Stomach (tissue), 19 donors: ENCODE measurements around the gene NEBL. TPM values are rescaled to one million over a fixed set of nuclear protein-coding genes. Genes with fewer than 3 reads are reported as not detected.
"Not testable (repeated sequence)": the region's sequence is repeated elsewhere in the genome, so short reads cannot be mapped to it uniquely, and the experiment has no call there.

Source experiments
- DNase-seq, 2 donors: peaks; one replicate each; pipeline versions ENCODE4 v3.0.0 to v3.0.0-alpha.2; 2013 to 2019
- H3K27ac ChIP-seq, 5 donors: fragments of 200-600 bp in 4 of 5; sonication (generic) in 4 of 5; one replicate each; pipeline ENCODE4 v1.5.1; 2013 to 2019; ENCODE audit warnings: mild to moderate bottlenecking in 1 of 5, moderate library complexity in 1 of 5
- H3K27me3 ChIP-seq, 3 donors: fragments of 200-600 bp; sonication (generic); one replicate each; pipeline ENCODE4 v1.5.1; 2017 to 2019; ENCODE audit warnings: mixed run types in 1 of 3
- H3K36me3 ChIP-seq, 4 donors: fragments of 200-600 bp; sonication (generic); 1 replicate in 3 of 4; 2 replicates in 1 of 4; pipeline ENCODE4 v1.5.1; 2016 to 2019
- H3K4me1 ChIP-seq, 4 donors: fragments of 200-600 bp; sonication (generic); one replicate each; pipeline ENCODE4 v1.5.1; 2016 to 2019
- H3K4me3 ChIP-seq, 4 donors: fragments of 200-600 bp; sonication (generic) in 3 of 4; one replicate each; pipeline ENCODE4 v1.5.1; 2016 to 2019; ENCODE audit warnings: mild to moderate bottlenecking in 1 of 4
- H3K9me3 ChIP-seq, 4 donors: fragments of 200-600 bp; sonication (generic); one replicate each; pipeline ENCODE4 v1.5.1; 2016 to 2019
- CTCF ChIP-seq, 7 experiments: fragments of 450-650 bp in 4 of 7; fragments of 200-600 bp in 3 of 7; sonication (generic) in 3 of 7; IDR thresholded peaks; one replicate each; pipeline ENCODE4 v1.5.1; 2016 to 2019; ENCODE audit warnings: antibody characterized with exemption in 7 of 7, control low read depth in 2 of 7, mild to moderate bottlenecking in 1 of 7
- EP300 ChIP-seq: sonication (generic); formaldehyde crosslinking; IDR thresholded peaks from one replicate; pipeline ENCODE4 v1.6.1; 2017; ENCODE audit warnings: antibody characterized with exemption
- POLR2A ChIP-seq, 4 donors: fragments of 450-650 bp; IDR thresholded peaks; one replicate each; pipeline ENCODE4 v1.6.1; 2016; ENCODE audit warnings: antibody characterized with exemption in 4 of 4, control low read depth in 2 of 4, mild to moderate bottlenecking in 1 of 4, moderate library complexity in 1 of 4
- POLR2AphosphoS5 ChIP-seq, 3 donors: sonication (generic); formaldehyde crosslinking; IDR thresholded peaks; one replicate each; pipeline ENCODE4 v1.6.1; 2016; ENCODE audit warnings: antibody characterized with exemption in 3 of 3
- WGBS, 5 donors: extraction: QIAGEN DNeasy Blood & Tissue Kit in 3 of 5; methylation state at CpG; one replicate each; pipeline versions ENCODE4 v1.1.5 to v1.1.7; 2013 to 2018; 5-methylcytosine and 5-hydroxymethylcytosine counted together
- intact Hi-C: fragments of 100-400 bp; cut with DNase I; formaldehyde crosslinking; loops from one replicate; pipeline ENCODE4 v1.15.1; 2023; ENCODE audit warnings: low total_unique reads
- long read RNA-seq, 10 donors: transcript quantifications; one replicate each; lab custom pipeline, GENCODE V29; 2026
- polyA plus RNA-seq, 3 donors: library from polyadenylated mRNA; stranded (reverse); fragments of 200-250 nt; gene quantifications; one replicate each; pipeline ENCODE4 v1.2.3, GENCODE V29; 2013
- total RNA-seq, 5 donors: library from RNA; depleted of rRNA; stranded (reverse); fragments of >200 nt; gene quantifications; one replicate each; pipeline versions ENCODE4 v1.1.0 to v1.2.3, GENCODE V29; 2014 to 2016
- donor health status: healthy with polysubstance abuse.
- donor health status: Bipolar disorder and iron deficiency.
- donor health status: healthy.

NEBL gene
- total RNA-seq: 10 to 100 TPM in 2 of 5 donors, 1 to 10 TPM in 3; 1.2 to 21.8 (median 7.0) TPM
- polyA plus RNA-seq: 1 to 10 TPM; 2.9 to 7.5 (median 4.9) TPM
- long read RNA-seq, donor 1: 0 reads
- long read RNA-seq, donor 2, partial matches to known transcripts: 0 of 1 reads
- long read RNA-seq, donor 2, other reads (novel, unspliced or antisense): 0 of 1 reads
- long read RNA-seq, donor 3, partial matches to known transcripts: 0 of 2 reads
- long read RNA-seq, donor 3, other reads (novel, unspliced or antisense): 0 of 2 reads
- long read RNA-seq, donor 4: 0 reads
- long read RNA-seq, donor 5: 0 reads
- long read RNA-seq, donor 6, transcript NEBL-203 (7 exons, 3,008 nt): major isoform, 7 of 7 reads
- long read RNA-seq, donor 6, partial matches to known transcripts: 0 of 7 reads
- long read RNA-seq, donor 6, other reads (novel, unspliced or antisense): 0 of 7 reads
- long read RNA-seq, donor 7, partial matches to known transcripts: 0 of 2 reads
- long read RNA-seq, donor 7, other reads (novel, unspliced or antisense): 0 of 2 reads
- long read RNA-seq, donor 8, partial matches to known transcripts: 0 of 2 reads
- long read RNA-seq, donor 8, other reads (novel, unspliced or antisense): 0 of 2 reads
- long read RNA-seq, donor 9, partial matches to known transcripts: 0 of 1 reads
- long read RNA-seq, donor 9, other reads (novel, unspliced or antisense): 0 of 1 reads
- long read RNA-seq, donor 10: 0 reads

GRCh38 chr10:20897146-20897825 lies at the start of gene NEBL:
Gene NEBL (minus strand): TSS chr10:20897311. CDS start chr10:20897205, 106 bp downstream.
- Histone ChIP-seq H3K9me3 (no peaks in the 10 kb centered on the region), H3K4me1 (no peaks in the 10 kb centered on the region), H3K27me3 (no peaks in the 10 kb centered on the region), H3K4me3 (no peak within 1 kb of the TSS), H3K36me3 (no peaks in the 10 kb centered on the region), H3K27ac (no peak within 1 kb of the TSS)
- intact Hi-C loops: no loop called here
- DNase-seq: no peak
- no peak for TF ChIP-seq POLR2AphosphoS5 (IDR thresholded peaks at IDR 0.05)
- no peak for TF ChIP-seq EP300
- TF ChIP-seq CTCF (IDR thresholded peaks at IDR 0.05): no peak
- WGBS, 5 donors: 74 to 86% (median 83%) methylated on average over 2 of the region's 2 CpGs

- Histone ChIP-seq H3K9me3 (no peaks in the 10 kb centered on the region), H3K4me1 (no peaks in the 10 kb centered on the region), H3K27me3 (no peaks in the 10 kb centered on the region), H3K36me3 (no peaks in the 10 kb centered on the region), H3K4me3 (no peak overlapping the region), H3K27ac (no peak overlapping the region)
- DNase-seq: no peak
- intact Hi-C loops: no loop called here
- TF ChIP-seq POLR2A (IDR thresholded peaks at IDR 0.05) (no peak), EP300 (no peak)
- 82 to 93% (median 89%) methylated on average over 9 of the region's 9 CpGs for WGBS, 5 donors
Measured at GRCh38 chr10:20945546-20946332, 48.6 kb upstream of the NEBL start.

- WGBS, 5 donors: 83 to 92% (median 90%) methylated on average over 7 of the region's 7 CpGs
- H3K27ac ChIP-seq: no peak overlapping the region
- H3K4me3 ChIP-seq: no peak overlapping the region
- no peaks in the 10 kb centered on the region for H3K36me3 ChIP-seq
- H3K4me1 ChIP-seq: no peaks in the 10 kb centered on the region
- no peak for TF ChIP-seq POLR2AphosphoS5 (IDR thresholded peaks at IDR 0.05)
- TF ChIP-seq POLR2A (IDR thresholded peaks at IDR 0.05): no peak
- no peak for TF ChIP-seq EP300
- no peak for TF ChIP-seq CTCF (IDR thresholded peaks at IDR 0.05)
- no peaks in the 10 kb centered on the region for H3K9me3 ChIP-seq
- DNase-seq: no peak
- intact Hi-C loops: no loop called here
- H3K27me3 ChIP-seq: no peaks in the 10 kb centered on the region
Measured at GRCh38 chr10:20944789-20945502, 47.8 kb upstream of the NEBL start.

- DNase-seq, H3K27me3 ChIP-seq, H3K4me1 ChIP-seq, H3K36me3 ChIP-seq, H3K9me3 ChIP-seq, H3K4me3 ChIP-seq, H3K27ac ChIP-seq, intact Hi-C loops: not testable (repeated sequence)
- WGBS, 5 donors: 60 to 90% (median 86%) methylated on average over 1 to 5 of the region's 5 CpGs
Measured at GRCh38 chr10:20939414-20939813, 42.3 kb upstream of the NEBL start.
